Kidney epithelial cell (primary cell): ENCODE measurements around the gene GLO1. TPM values are rescaled to one million over a fixed set of nuclear protein-coding genes. Genes with fewer than 3 reads are reported as not detected.

Source experiments
- DNase-seq: peaks from one replicate; pipeline ENCODE4 v3.0.0-alpha.2; 2010; ENCODE audit warnings: low read depth
- H3K27me3 ChIP-seq: 2 replicates; pipeline ENCODE4 v1.6.0; 2011; ENCODE audit warnings: low read length; ENCODE audit not compliant: control insufficient read depth, insufficient read depth
- H3K36me3 ChIP-seq: 2 replicates; pipeline ENCODE4 v1.5.1; 2011; ENCODE audit warnings: low read length; ENCODE audit not compliant: control insufficient read depth, insufficient read depth
- H3K4me3 ChIP-seq: 2 replicates; pipeline ENCODE4 v1.5.1; 2011; ENCODE audit warnings: low read depth, mild to moderate bottlenecking, control low read depth, low read length
- CTCF ChIP-seq: IDR thresholded peaks from 2 replicates; pipeline ENCODE4 v1.5.1; 2011; ENCODE audit warnings: mild to moderate bottlenecking, moderate library complexity, low read length, control low read depth, inconsistent platforms; ENCODE audit not compliant: insufficient read depth, poor library complexity, severe bottlenecking
- total RNA-seq: library from RNA; depleted of rRNA; stranded (reverse); fragments of >200 nt; gene quantifications from 2 replicates; pipeline ENCODE4 v1.2.3, GENCODE V29; 2015

Gene GLO1
- total RNA-seq, 1 donor from 2014 or later = 195 TPM

GRCh38 chr6:38736951-38737350 is 34.0 kb upstream of the GLO1 start:
- Histone ChIP-seq H3K27me3 (no peaks in the 10 kb centered on the region), H3K4me3 (no peak overlapping the region), H3K36me3 (no peaks in the 10 kb centered on the region)
- TF ChIP-seq CTCF = no peak
- no peak for DNase-seq

- Histone ChIP-seq H3K36me3 (no peaks in the 10 kb centered on the region), H3K4me3 (no peak overlapping the region), H3K27me3 (no peaks in the 10 kb centered on the region)
- no peak for TF ChIP-seq CTCF
- DNase-seq = no peak
Observed at GRCh38 chr6:38730140-38730862, 27.4 kb upstream of the GLO1 start.

- Histone ChIP-seq H3K27me3 (no peaks in the 10 kb centered on the region), H3K4me3 (no peak overlapping the region), H3K36me3 (no peaks in the 10 kb centered on the region)
- no peak for TF ChIP-seq CTCF
- no peak for DNase-seq
Observed at GRCh38 chr6:38728203-38728602, 25.3 kb upstream of the GLO1 start.

GRCh38 chr6:38725414-38726183 is 22.7 kb upstream of the GLO1 start:
- TF ChIP-seq CTCF = no peak
- Histone ChIP-seq H3K27me3 (no peaks in the 10 kb centered on the region), H3K36me3 (no peaks in the 10 kb centered on the region), H3K4me3 (no peak overlapping the region)
- no peak for DNase-seq

- no peaks in the 10 kb centered on the region for H3K36me3 ChIP-seq
- no peak for DNase-seq
- no peak for TF ChIP-seq CTCF
- no peak overlapping the region for H3K4me3 ChIP-seq
- H3K27me3 ChIP-seq = no peaks in the 10 kb centered on the region
Observed at GRCh38 chr6:38724343-38724742, 21.4 kb upstream of the GLO1 start.
